Neural cell (in vitro differentiated cells): ENCODE data around the gene CFTR. TPM values are rescaled to one million over a fixed set of nuclear protein-coding genes. Genes with fewer than 3 reads are reported as not detected.

Experiments
- H2AFZ ChIP-seq: fragments of 200-600, 300-800 bp; sonication (generic), shearing (Covaris generic); 2 replicates; pipeline ENCODE4 v1.6.0; 2014; ENCODE audit warnings: low read depth, mild to moderate bottlenecking, antibody characterized with exemption, low read length, moderate library complexity
- H3F3A ChIP-seq: fragments of 200-600 bp; shearing (Covaris generic); 2 replicates; pipeline ENCODE4 v1.6.1; 2016; ENCODE audit warnings: mild to moderate bottlenecking, moderate library complexity, mixed read lengths, antibody characterized with exemption, low read length; ENCODE audit not compliant: insufficient read depth, poor library complexity, severe bottlenecking
- H3K27ac ChIP-seq: fragments of 200-600, 300-800 bp; sonication (generic), shearing (Covaris generic); 2 replicates; pipeline ENCODE4 v1.5.1; 2014; ENCODE audit warnings: mild to moderate bottlenecking, low read length, moderate library complexity
- H3K27me3 ChIP-seq: fragments of 300-800, 200-600 bp; sonication (generic), shearing (Covaris generic); 2 replicates; pipeline ENCODE4 v1.6.0; 2014; ENCODE audit warnings: mild to moderate bottlenecking, low read depth, low read length, moderate library complexity; ENCODE audit not compliant: insufficient read depth
- H3K36me3 ChIP-seq: fragments of 300-800, 200-600 bp; sonication (generic), shearing (Covaris generic); 2 replicates; pipeline ENCODE4 v1.5.1; 2014; ENCODE audit warnings: mild to moderate bottlenecking, antibody characterized with exemption, low read length, moderate library complexity; ENCODE audit not compliant: insufficient read depth
- H3K4me2 ChIP-seq: fragments of 300-800, 200-600 bp; sonication (generic), shearing (Covaris generic); 2 replicates; pipeline ENCODE4 v1.6.0; 2014; ENCODE audit warnings: mild to moderate bottlenecking, low read length
- H3K4me3 ChIP-seq: fragments of 300-800, 200-600 bp; sonication (generic), shearing (Covaris generic); 2 replicates; pipeline ENCODE4 v1.5.1; 2014; ENCODE audit warnings: mild to moderate bottlenecking, low read length, moderate library complexity
- H3K79me2 ChIP-seq: fragments of 200-600 bp; shearing (Covaris generic); replicated peaks from 2 replicates; pipeline ENCODE4 v1.6.0; 2014; ENCODE audit warnings: mild to moderate bottlenecking, low read length, moderate library complexity; ENCODE audit not compliant: insufficient read depth
- H3K9ac ChIP-seq: fragments of 300-800, 200-600 bp; sonication (generic), shearing (Covaris generic); 2 replicates; pipeline ENCODE4 v1.6.1; 2016; ENCODE audit warnings: mild to moderate bottlenecking, low read length, mixed read lengths
- H3K9me2 ChIP-seq: fragments of 200-600 bp; shearing (Covaris generic); 2 replicates; pipeline ENCODE4 v1.6.1; 2016; ENCODE audit warnings: mild to moderate bottlenecking, low read length, mixed read lengths; ENCODE audit not compliant: insufficient read depth
- H3K9me3 ChIP-seq: fragments of 200-600, 300-800 bp; sonication (generic), shearing (Covaris generic); 2 replicates; pipeline ENCODE4 v1.6.1; 2016; ENCODE audit warnings: mild to moderate bottlenecking, mixed run types, low read length, moderate library complexity, mixed read lengths
- H4K20me1 ChIP-seq: fragments of 200-600 bp; shearing (Covaris generic); 2 replicates; pipeline ENCODE4 v1.6.1; 2016; ENCODE audit warnings: mild to moderate bottlenecking, mixed run types; ENCODE audit not compliant: insufficient read depth
- EP300 ChIP-seq: fragments of 450-650 bp; conservative IDR thresholded peaks from 2 replicates; pipeline ENCODE4 v1.6.1; 2014; ENCODE audit warnings: antibody characterized with exemption, mild to moderate bottlenecking, moderate library complexity; ENCODE audit not compliant: poor library complexity, severe bottlenecking
- EZH2 ChIP-seq: fragments of 200-600, 300-800 bp; shearing (Covaris generic), sonication (generic); IDR thresholded peaks from 2 replicates; pipeline ENCODE4 v1.6.1; 2014; ENCODE audit warnings: antibody characterized with exemption, low read length, borderline replicate concordance, mild to moderate bottlenecking; ENCODE audit not compliant: insufficient read depth, poor library complexity, severe bottlenecking
- MXI1 ChIP-seq: fragments of 450-650 bp; conservative IDR thresholded peaks from 2 replicates; pipeline ENCODE4 v1.6.1; 2014; ENCODE audit warnings: antibody characterized with exemption, mild to moderate bottlenecking; ENCODE audit not compliant: poor library complexity, severe bottlenecking
- POLR2AphosphoS5 ChIP-seq: IDR thresholded peaks from 2 replicates; pipeline ENCODE4 v1.6.1; 2012
- RAD21 ChIP-seq: fragments of 450-650 bp; conservative IDR thresholded peaks from 2 replicates; pipeline ENCODE4 v1.6.1; 2014; ENCODE audit warnings: antibody characterized with exemption, mild to moderate bottlenecking, moderate library complexity
- REST ChIP-seq: IDR thresholded peaks from 2 replicates; pipeline ENCODE4 v1.6.1; 2012; ENCODE audit warnings: borderline replicate concordance
- SMC3 ChIP-seq: fragments of 450-650 bp; conservative IDR thresholded peaks from 2 replicates; pipeline ENCODE4 v1.6.1; 2014; ENCODE audit warnings: antibody characterized with exemption, mild to moderate bottlenecking, moderate library complexity; ENCODE audit not compliant: poor library complexity
- TAF1 ChIP-seq: IDR thresholded peaks from 2 replicates; pipeline ENCODE4 v1.6.1; 2012; ENCODE audit warnings: low read depth
- polyA plus RNA-seq: library from polyadenylated mRNA; depleted of rRNA; stranded (reverse); fragments of >200 nt; gene quantifications from 2 replicates; pipeline ENCODE4 v1.2.3, GENCODE V29; 2014
- TF ChIP-seq, protein P1 (sequence below): fragments of 450-650 bp; IDR thresholded peaks from 2 replicates; pipeline ENCODE4 v1.5.1; 2014; ENCODE audit warnings: antibody characterized with exemption, mild to moderate bottlenecking, moderate library complexity; ENCODE audit not compliant: poor library complexity, severe bottlenecking

CFTR gene
- polyA plus RNA-seq, 1 donor from 2014 or later: not detected

DNA sequence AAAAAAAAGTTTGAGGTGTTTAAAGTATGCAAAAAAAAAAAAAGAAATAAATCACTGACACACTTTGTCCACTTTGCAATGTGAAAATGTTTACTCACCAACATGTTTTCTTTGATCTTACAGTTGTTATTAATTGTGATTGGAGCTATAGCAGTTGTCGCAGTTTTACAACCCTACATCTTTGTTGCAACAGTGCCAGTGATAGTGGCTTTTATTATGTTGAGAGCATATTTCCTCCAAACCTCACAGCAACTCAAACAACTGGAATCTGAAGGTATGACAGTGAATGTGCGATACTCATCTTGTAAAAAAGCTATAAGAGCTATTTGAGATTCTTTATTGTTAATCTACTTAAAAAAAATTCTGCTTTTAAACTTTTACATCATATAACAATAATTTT, 130.6 kb downstream of the CFTR start:
- H3K36me3 ChIP-seq: no peaks in the 10 kb centered on the region
- no peaks in the 10 kb centered on the region for H3F3A ChIP-seq
- H3K79me2 ChIP-seq: no peaks in the 10 kb centered on the region
- no peak overlapping the region for H2AFZ ChIP-seq
- no peaks in the 10 kb centered on the region for H3K27me3 ChIP-seq
- H3K4me2 ChIP-seq: no peak overlapping the region
- no peak overlapping the region for H3K9ac ChIP-seq
- no peaks in the 10 kb centered on the region for H3K9me3 ChIP-seq
- H3K9me2 ChIP-seq: no peaks in the 10 kb centered on the region
- no peaks in the 10 kb centered on the region for H4K20me1 ChIP-seq
- TF ChIP-seq TAF1: no peak
- TF ChIP-seq RAD21: no peak
- no peak for TF ChIP-seq REST
- no peak for TF ChIP-seq EZH2
- TF ChIP-seq MXI1: no peak
- TF ChIP-seq POLR2AphosphoS5: no peak
- TF ChIP-seq, protein P1, sequence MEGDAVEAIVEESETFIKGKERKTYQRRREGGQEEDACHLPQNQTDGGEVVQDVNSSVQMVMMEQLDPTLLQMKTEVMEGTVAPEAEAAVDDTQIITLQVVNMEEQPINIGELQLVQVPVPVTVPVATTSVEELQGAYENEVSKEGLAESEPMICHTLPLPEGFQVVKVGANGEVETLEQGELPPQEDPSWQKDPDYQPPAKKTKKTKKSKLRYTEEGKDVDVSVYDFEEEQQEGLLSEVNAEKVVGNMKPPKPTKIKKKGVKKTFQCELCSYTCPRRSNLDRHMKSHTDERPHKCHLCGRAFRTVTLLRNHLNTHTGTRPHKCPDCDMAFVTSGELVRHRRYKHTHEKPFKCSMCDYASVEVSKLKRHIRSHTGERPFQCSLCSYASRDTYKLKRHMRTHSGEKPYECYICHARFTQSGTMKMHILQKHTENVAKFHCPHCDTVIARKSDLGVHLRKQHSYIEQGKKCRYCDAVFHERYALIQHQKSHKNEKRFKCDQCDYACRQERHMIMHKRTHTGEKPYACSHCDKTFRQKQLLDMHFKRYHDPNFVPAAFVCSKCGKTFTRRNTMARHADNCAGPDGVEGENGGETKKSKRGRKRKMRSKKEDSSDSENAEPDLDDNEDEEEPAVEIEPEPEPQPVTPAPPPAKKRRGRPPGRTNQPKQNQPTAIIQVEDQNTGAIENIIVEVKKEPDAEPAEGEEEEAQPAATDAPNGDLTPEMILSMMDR: no peak
- TF ChIP-seq EP300: no peak
- no peak for TF ChIP-seq SMC3
- no peak overlapping the region for H3K27ac ChIP-seq
- no peak overlapping the region for H3K4me3 ChIP-seq

DNA sequence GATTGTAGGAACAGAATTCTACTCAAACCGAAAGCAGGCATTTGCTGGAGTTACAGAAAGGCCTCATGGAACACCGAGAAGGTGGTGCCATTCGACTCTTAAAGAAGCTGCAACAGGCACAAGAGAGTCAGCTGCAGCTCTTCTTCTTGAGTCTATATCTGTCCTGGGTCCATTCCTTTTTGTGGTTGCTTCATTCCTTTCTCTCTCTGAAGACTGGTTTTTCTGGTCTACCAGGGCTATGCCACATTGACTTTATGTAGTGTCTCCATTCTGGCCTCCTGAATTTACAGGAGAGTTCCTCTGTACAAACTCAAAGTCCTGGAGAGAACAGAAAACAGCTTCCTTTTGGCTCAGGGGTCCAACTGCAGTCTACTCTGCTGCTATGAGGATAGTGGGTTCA, 132.8 kb downstream of the CFTR start:
- no peak overlapping the region for H2AFZ ChIP-seq
- no peaks in the 10 kb centered on the region for H4K20me1 ChIP-seq
- H3K36me3 ChIP-seq: no peaks in the 10 kb centered on the region
- H3K9ac ChIP-seq: no peak overlapping the region
- H3K9me2 ChIP-seq: no peaks in the 10 kb centered on the region
- H3K27me3 ChIP-seq: no peaks in the 10 kb centered on the region
- H3K79me2 ChIP-seq: no peaks in the 10 kb centered on the region
- H3K9me3 ChIP-seq: no peaks in the 10 kb centered on the region
- H3K4me3 ChIP-seq: no peak overlapping the region
- no peak overlapping the region for H3K4me2 ChIP-seq
- no peak overlapping the region for H3K27ac ChIP-seq
- TF ChIP-seq SMC3: no peak
- no peak for TF ChIP-seq MXI1
- TF ChIP-seq POLR2AphosphoS5: no peak
- TF ChIP-seq EP300: no peak
- TF ChIP-seq RAD21: no peak
- no peak for TF ChIP-seq TAF1
- TF ChIP-seq EZH2: no peak
- TF ChIP-seq, protein P1: no peak
- no peak for TF ChIP-seq REST
- no peaks in the 10 kb centered on the region for H3F3A ChIP-seq
